Measurements from ENCODE around the gene ETNPPL.
"Not testable (repeated sequence)": the region's sequence is repeated elsewhere in the genome, so short reads cannot be mapped to it uniquely, and the experiment has no call there.

Gene ETNPPL

DNA sequence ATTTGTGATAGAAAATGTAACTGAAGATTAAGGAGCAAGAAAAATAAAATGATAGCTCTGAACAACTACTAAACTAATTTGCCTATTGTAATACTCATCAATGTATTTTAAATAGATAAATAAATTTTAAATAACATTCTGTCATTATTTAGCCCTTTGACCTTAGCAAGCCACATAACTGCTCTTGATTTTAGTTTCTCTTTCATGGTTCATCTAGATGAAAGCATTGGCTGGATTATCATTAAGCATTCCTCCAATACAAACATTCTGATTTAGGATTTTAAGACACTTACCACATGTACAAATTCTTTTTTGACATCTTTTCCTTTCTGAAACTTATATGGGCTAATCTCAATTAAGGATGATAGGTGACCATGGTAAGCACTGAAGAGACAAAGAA lies 8.5 kb downstream of the ETNPPL start:
- DNase-seq (ENCODE audit: low read depth in 3 of 3), result no peak

DNA sequence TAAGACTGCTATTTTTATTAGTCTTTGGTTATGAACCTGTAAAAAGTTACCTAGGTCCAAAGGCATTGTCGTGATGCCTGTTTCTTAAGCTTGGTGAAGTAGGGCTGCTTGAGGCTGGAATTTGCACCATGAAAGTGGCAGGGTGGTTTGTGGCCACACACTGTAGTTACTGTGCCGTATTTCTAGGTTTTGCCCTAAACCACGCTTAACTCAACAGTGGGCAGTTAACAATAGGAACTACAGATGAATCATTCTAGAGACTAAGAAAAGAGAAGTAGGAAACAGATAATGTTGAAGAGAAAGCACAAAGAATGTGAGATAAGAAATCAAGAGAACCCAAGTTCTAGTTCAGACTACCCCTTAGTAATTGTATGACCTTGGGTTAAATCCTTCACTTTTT lies 11.5 kb downstream of the ETNPPL start:
- no peak for DNase-seq (ENCODE audit: low read depth in 3 of 3)

DNA sequence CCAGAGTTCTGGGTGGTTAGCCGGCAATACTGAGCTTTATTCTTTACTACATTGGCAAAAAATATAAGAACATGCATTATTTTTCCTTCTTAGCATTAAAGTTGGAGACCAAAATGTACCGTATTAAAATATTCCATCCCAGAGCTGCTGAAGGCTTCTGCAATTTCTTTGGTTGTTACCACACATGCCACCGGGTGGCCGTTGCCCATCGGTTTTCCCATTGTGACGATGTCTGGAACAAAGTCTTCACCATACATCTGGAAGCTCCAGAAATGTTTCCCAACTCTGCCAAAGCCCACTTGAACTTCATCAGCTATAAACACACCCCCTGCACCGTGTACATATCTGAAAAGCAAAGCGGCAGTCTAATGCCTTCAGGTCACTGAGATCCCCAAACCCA lies 13.7 kb downstream of the ETNPPL start:
- DNase-seq (ENCODE audit: low read depth in 3 of 3), result no peak

DNA sequence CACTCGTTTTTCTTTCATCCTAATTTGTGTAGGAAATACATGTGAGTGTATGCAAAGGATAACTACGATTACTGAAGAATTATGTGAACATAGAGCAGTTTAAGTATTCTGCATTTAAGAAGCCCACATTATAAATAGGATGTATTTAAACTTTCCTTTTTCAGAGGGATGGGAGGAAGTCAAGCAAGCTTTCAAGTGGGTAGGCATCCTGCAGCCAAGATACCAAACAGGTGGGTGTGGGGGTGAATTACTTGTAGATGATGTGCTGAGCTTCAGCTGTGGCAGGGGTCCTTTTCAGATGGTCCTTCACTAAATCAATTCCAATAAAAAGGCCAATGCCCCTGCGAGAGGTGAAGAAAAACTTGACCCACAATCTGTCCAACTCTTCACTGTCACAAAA lies 16.3 kb downstream of the ETNPPL start:
- no peak for DNase-seq (ENCODE audit: low read depth in 3 of 3)

DNA sequence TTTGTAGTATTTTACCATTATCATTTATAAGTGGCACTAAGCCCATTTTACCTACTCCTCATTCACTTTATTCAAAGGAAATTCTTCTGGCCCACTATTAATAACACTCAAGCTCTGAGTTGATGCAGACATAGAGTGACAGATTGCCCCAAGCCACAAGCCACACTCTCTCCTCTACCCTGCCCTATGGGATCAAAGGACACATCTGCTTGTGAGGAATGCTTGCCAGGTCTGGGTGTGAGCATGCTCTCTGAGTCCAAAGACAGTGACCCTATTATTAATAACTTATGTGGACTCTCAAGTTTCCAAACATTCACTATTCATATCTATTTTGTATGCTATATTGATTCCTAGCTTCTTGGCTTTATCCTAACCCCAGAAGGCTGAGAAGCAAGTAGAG lies 18.5 kb downstream of the ETNPPL start:
- DNase-seq (ENCODE audit: low read depth in 3 of 3), result no peak

DNA sequence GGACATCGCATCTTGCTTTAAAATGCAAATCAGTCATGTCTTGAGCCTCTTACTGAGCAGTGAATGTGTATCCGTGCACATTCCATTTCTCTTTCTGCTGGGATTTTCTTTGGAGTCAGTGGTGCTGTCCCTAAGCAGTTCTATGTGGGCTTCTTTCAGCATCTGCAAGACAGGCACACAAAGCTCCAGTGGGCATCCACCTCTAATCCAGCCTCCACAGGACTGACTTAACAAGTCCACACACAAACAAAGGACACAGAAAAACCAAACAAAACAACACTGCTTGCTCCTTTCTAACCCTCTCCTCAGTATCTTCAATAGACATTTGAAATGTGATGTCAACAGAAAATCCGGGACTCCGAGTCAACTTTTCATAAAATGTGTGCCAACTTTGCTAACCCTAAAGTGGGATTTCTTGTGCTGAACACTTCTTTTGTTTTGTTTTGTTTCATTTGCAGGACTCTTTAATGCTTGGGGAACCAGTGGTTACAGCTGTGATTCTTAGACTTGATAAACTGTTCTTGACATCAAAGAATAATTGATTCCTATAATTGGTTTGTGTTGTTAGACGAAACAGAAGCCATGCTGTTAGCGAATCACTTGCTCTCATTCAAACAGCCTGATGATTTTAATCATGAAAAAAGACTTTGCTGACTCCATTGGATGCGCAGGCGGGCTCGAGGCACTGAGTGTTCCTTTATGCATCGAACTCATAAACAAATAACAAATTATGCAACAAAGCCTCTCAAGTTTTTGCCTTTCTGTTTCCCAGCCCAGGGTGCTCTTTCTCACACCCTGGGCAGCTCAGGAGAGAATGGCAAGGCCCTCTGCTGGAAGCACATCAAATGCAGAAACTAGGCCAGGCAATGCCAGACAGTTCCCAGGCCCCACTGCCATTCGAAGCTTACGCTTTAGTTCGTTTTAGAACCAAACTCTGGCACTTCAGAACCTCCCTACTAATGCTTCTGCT lies 20.1 kb downstream of the ETNPPL start:
- DNase-seq (ENCODE audit: low read depth in 3 of 3), result no peak

DNA sequence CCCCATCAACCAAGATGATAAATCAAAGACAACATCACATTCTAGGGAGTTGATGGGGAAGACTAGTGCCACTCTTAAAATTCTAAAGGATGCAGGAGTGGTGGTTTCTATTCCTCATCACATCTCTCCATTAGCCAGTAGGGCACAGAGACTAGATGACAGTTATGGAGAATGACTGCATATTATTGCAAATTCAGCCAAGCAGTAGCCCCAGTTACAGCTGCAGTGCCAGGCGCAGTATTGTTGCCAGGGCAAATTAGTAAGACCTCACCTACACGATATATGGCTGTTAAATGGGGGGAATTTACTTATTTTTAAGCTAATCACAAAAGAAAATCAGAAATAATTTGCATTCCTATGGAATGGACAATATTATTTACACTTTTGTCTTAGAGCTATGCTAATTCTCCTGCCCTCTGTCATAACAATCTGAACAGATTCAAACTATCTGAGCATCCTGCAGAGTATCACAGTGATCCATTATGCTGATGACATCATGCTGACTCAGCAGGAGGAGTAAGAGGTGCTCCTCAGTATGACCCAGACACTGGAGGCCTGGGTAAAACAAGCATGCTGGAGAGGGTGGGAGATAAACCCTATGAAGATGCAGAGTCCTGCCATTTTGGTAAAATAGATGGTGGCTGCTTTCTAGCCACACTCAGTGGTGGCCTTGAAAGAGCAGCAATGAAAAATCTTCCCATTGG lies 24.7 kb downstream of the ETNPPL start:
- no peak for DNase-seq (ENCODE audit: low read depth in 3 of 3)

DNA sequence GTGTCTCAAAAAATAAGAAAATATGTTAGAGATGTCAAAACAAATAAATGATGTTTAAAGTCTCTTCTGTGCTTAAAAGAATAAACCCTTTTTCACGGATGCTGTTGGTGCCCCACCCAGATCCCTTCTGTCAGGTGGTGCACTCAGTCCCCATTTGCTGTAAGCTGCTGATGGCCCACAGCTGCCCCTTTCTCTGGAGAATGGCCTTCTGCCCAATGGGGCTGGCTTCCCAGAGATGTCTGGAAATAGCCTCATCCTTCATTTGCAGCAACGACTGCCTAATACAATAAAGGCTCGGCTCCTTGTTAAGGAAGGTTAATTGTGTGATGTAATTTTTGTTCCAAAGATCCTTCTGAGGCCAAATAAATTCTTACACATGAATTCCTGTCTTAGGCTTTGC lies 31.8 kb downstream of the ETNPPL start:
- no peak for DNase-seq (ENCODE audit: low read depth in 3 of 3)

DNA sequence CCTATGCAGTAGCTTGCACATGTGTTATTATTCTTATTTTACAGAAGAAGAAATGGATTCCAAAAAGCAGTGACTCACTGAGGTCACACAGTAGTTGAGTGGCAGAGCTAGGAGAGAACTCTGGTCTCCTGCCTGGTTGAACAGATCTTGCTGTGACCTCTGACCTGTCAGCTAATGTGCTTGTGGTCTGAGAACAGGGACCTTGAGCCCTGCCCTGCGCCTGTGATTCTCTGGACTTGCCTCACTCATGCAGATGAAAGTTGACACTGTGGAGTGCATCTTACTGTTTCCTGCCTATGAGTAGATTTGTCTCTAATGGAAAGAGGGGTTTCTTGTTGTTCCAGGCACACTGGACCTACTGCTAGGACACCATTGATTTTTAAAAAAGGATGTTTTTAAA lies 32.3 kb downstream of the ETNPPL start:
- DNase-seq (ENCODE audit: low read depth in 3 of 3), result no peak

DNA sequence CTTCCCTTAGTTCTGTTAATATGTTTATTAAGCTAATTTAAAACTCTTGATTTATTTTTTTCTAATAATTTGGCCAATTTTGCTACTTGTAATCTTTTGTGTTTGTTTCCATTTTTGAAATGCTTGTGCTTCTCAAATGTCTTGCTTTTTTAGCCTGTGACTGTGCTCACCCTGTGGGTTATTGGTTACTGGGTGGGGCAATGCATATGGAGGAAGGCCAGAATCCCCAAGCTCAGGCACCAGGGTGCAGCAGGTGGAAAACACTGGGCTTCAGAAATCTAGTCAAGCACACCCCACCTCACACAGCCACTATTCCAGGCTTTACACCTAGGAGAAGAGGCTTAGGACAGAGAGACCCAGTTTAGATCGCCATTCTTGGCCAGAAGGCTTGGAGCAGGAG lies 33.1 kb downstream of the ETNPPL start:
- DNase-seq (ENCODE audit: low read depth in 3 of 3), result no peak

DNA sequence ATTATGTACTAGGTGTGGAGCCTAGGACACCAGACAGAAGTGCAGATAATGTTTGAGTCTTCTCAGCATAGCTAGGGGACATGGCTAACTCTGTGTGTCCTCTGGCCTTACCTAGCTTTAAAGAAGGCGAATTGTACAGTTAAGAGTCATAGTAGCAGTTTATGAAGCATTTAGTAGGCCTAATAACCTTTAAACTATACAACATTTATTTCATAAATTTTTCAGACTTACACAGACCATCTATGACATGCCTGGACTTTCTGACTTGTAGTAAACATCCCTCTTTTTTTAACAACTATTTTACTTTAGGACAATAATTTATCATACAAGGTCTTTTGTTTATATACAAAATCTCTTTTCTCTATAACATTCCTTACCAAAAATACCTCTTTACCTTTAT lies 37.4 kb downstream of the ETNPPL start:
- no peak for DNase-seq (ENCODE audit: low read depth in 3 of 3)

DNA sequence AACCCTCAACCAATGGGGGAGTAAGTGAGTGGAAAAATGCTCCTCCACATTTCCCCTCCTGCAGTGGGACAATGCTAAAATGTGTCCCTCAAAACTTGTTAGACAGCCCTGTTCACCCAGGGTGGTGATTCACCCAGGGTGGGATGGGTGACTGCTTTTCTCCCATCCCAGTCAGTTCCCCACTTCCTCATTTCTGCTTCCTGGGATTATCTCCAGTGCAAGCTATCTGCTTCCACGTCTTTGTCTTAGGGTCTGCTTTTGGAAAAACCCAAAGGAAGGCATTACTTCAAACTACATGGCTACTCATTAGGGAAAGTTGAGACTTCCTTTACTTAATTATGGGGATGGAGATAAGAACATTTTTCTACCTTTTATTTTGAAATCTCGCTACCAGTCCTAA lies 45.5 kb downstream of the ETNPPL start:
- DNase-seq (ENCODE audit: low read depth in 3 of 3), result no peak

DNA sequence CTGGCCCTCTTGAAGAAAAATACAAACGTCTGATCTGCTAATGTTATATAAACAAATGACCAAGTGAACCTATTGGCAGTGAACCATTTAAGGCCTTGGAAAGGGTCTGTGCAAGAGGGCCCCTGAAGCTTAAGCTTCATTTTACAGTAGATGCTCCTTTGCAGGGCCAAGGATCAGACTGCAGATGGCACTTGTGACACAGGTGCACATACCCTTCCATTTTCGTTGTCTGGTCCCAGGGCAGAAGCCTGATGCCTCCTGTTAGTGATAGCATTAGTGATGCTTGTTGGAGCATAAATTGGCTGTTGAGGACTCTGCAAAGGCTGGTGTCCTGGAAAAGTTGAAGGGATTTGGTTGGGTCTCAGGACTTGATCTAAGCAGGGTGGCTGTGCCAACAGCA lies 46.5 kb downstream of the ETNPPL start:
- DNase-seq (ENCODE audit: low read depth in 3 of 3), result no peak

DNA sequence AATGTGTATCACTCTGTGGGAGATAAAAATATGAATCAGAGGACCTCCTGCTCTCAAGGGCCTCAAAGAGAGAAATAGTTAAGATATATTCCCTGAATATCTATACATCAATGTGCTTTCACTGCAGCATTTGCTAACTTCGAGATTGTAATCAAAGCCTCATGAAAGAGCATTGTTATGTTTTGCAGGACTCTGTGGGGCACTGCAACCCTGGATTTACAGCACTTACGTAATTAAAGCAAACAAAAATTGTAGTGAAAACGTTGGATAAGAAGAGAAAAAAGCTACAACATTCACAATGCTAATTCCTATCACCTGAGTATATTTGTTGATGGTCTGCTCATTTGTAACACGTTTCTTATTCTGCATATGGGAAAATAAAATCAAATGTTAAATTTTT lies 48.0 kb downstream of the ETNPPL start:
- DNase-seq (ENCODE audit: low read depth in 3 of 3), result no peak

DNA sequence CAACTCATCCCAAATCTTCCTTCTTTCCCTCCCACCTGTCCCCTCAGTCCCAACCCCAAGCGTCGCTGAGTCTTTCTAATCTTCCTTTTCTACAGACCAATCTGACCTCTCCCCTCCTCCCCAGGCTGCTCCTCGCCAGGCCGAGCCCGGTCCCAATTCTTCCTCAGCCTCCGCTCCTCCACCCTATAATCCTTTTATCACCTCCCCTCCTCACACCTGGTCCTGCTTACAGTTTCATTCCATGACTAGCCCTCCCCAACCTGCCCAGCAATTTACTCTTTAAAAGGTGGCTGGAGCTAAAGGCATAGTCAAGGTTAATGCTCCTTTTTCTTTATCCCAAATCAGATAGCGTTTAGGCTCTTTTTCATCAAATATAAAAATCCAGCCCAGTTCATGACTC lies 52.3 kb downstream of the ETNPPL start:
- not testable (repeated sequence) for DNase-seq (ENCODE audit: low read depth in 3 of 3)

DNA sequence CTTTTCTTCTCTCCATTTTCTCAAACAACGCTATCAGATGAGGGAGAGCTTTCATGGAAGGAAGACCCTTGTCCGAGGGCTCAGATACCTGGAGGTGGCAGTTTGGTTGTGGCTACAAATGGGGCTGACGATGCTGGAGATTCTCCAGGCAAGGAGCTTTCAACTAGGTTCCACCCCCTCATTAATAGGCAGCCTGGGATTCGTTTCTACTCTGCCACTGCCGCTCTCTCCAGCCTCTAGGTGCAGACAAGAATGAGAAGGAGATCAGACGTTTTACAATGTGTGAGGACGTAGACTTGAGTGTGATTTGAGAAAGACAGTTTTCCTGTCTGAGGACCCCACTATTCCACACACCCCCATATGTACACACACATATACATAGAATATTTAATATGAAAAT lies 53.1 kb downstream of the ETNPPL start:
- no peak for DNase-seq (ENCODE audit: low read depth in 3 of 3)

DNA sequence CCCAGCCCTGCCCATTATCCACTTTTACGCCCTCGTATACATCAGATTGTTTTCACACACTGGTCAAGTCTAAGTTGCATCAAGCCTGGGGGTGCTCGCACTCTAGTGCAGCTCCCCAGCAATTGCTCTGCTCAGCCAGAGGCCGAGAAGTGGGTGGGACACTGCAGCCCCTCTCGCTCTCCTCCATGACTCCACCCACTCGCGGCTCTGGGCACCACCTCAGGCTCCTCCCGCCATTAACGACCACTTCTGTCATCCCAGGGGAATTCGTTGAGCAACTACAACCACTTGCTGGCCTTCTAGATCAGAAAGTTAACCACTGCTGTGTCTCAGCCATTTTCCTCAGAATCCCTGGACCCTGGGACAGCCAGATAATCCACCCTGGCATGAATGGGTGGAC lies 53.6 kb downstream of the ETNPPL start:
- DNase-seq (ENCODE audit: low read depth in 3 of 3), result no peak

DNA sequence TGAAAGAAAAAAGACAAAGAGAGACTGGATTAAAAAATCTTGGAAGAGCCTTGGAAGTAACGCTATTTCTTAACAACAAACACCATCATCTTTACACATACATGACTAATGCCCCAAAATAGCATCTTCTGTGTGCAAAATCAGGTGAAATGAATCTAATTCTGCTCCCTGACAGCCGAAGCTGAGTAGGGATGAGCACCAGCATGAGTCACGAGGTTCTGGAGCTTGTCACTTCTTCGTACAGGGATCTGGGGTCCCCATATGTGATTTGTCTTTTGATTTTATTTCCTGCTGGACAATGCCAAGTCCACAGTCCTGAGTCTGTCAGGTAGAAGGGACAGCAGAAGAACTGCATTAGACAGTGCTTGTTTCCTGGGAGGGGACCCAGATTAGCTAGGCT lies 56.6 kb downstream of the ETNPPL start:
- no peak for DNase-seq (ENCODE audit: low read depth in 3 of 3)

DNA sequence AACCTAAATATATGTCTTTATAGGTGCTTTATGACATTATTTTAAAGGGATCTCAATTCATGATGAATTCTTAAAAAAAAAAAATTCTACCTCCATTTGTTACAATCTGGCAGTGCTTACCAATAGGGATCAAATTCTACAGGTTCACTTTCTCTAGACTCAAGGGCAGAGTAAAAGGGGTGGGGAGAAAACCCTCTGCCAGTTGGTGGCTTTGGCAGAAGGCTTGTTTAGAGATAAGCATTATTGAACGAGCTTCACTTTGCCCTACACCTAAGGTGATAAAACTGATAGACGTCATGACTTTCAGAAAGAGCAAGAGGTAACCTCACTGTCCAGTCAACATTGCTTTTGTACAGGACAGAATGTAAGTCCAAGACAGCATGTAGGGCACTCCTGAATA lies 58.9 kb downstream of the ETNPPL start:
- no peak for DNase-seq (ENCODE audit: low read depth in 3 of 3)

DNA sequence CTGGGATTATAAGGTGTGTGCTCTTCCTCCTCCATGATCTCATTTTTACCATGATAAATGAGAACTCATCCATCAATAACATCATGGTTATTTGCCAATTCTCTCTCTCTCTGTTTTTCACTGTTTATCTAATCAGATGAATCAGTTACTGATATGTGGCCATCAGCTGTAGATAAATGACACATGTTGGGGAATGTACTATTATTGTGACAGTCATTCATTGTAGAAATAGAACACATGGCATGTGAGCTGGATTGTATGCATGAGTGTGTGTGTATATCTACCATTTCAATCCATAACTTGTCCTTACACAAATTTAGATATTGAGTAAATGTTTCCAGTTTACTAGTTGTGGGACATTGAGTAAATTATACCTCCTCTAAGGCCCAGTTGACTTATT lies 59.5 kb downstream of the ETNPPL start:
- DNase-seq (ENCODE audit: low read depth in 3 of 3), result no peak

DNA sequence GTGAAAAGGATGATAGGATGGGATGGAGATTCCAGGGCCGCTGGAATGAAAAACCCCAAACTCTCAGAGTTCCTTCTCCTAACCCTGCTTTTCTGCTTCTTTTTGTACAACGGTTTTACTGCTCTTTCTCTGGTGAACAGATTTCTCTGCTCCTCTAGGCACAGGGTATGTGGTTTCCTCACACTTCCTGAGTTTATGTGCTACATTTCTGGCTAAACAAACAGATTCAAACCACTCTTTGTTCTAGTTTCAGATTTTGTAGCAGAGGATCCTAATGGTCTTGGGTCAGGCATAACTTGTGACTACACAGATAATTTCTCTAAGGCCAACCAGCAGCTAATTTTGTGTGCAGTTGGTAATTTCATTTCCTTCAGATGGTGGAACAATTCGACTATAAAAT lies 59.9 kb downstream of the ETNPPL start:
- no peak for DNase-seq (ENCODE audit: low read depth in 3 of 3)

DNA sequence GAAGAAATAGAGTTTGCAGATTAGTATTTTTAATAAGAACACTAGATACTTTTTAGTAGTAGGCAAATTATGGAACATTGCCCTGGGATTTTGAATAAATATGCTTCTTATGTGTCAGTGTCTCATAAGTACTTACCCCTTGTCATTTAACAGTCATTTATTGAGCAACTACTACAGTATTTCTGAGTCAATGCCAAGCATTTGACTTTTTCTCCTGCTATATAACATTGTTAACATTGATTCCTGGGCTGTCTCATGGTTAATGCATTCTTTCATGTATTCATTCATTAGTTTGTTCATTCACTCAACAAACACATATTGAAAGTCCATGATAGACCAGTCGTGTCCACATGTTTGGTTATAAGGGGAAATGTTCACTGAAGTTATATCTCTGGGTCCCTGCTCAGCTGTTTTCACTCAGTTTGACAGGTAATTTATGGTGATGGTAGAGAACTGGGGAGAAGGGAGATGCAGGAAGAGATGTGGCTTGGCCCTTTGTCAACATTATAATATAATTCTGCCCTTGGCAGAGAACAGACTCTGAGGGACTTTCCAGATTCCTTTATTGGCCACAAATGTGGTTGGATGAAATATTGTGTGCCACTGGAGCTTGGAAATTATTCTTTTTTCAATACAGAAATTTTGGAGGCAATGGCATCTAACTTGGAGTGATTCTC lies 62.6 kb downstream of the ETNPPL start:
- no peak for DNase-seq (ENCODE audit: low read depth in 3 of 3)

DNA sequence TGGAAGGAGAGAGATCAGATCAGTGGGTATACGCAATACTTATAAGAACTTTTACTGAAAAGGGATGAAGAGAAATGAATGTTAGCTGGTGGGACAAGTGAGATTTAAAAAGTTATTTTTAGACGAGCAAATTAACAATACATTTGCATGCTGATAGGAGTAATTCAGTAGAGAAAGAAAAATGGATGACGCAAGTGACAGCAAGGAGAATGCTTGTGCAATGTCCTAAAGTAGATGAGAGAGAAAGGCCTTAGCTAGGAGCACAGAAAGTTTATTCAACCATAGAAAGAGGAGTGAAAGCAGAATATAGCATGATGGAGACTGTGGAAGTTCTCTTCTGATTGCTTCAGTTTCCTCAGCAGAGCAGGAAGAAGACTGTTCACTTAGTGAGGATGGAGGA lies 66.7 kb downstream of the ETNPPL start:
- DNase-seq (ENCODE audit: low read depth in 3 of 3), result no peak
